GM10248 (cell line): ENCODE results near the gene ZNF77.
A peak's percentile ranks its signal among the peaks of the same experiment; 100 is the strongest.

Experiments used
- CTCF ChIA-PET: fragments of 300-600 bp; sonication (Branson Sonifier 250); formaldehyde crosslinking; extraction: SDS; loops from one replicate; lab custom pipeline; 2021; ENCODE audit warnings: antibody characterized with exemption; lab: Yijun Ruan, JAX
- POLR2A ChIA-PET: fragments of 350-650 bp; sonication (Branson Sonifier 250); formaldehyde crosslinking; extraction: SDS; loops from one replicate; lab custom pipeline; 2020; ENCODE audit warnings: antibody characterized with exemption; lab: Yijun Ruan, JAX
- DNase-seq: peaks from one replicate; pipeline ENCODE4 v3.0.0; 2012; ENCODE audit errors: extremely low spot score
- TF ChIP-seq, protein P1 (sequence below): IDR thresholded peaks from 2 replicates; pipeline ENCODE4 v1.5.1; 2012; ENCODE audit warnings: mild to moderate bottlenecking, low read depth; ENCODE audit errors: extremely low read depth, missing control alignments, control extremely low read depth

Gene ZNF77

DNA sequence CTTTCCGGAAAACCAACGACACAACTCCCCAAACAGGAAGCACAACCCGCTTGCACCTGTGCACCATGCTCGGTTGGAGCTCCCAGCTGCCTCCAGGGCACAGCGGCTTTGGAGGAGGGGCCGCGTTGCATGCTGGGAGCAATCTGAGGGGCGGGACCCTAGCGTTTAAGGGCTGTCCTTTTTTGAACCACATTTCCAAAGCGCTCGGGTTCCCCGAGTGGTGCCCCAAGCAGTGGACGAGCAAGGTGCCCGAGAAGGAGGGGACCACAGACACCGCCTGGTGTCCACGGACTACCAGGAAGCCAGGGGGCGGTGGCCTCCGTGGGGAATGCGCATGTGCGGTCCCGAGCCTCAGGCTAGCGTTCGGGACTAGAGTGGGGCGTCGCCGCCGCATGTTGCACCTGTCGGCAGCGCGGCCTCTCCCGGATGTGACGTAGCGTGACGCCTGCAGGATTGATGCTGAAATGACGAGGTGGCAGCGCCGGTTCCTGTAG, 56.0 kb downstream of the ZNF77 start:
- ChIA-PET POLR2A (no interaction called here), CTCF (interaction anchor here (0.6 to 3.3 kb wide), 6 partner anchors 20 to 240 kb away, joined by 3 to 20 read pairs (median 4); no protein-coding TSS in a partner anchor)
- TF ChIP-seq, protein P1, sequence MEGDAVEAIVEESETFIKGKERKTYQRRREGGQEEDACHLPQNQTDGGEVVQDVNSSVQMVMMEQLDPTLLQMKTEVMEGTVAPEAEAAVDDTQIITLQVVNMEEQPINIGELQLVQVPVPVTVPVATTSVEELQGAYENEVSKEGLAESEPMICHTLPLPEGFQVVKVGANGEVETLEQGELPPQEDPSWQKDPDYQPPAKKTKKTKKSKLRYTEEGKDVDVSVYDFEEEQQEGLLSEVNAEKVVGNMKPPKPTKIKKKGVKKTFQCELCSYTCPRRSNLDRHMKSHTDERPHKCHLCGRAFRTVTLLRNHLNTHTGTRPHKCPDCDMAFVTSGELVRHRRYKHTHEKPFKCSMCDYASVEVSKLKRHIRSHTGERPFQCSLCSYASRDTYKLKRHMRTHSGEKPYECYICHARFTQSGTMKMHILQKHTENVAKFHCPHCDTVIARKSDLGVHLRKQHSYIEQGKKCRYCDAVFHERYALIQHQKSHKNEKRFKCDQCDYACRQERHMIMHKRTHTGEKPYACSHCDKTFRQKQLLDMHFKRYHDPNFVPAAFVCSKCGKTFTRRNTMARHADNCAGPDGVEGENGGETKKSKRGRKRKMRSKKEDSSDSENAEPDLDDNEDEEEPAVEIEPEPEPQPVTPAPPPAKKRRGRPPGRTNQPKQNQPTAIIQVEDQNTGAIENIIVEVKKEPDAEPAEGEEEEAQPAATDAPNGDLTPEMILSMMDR, result no peak
- peak; percentile 67 for DNase-seq

DNA sequence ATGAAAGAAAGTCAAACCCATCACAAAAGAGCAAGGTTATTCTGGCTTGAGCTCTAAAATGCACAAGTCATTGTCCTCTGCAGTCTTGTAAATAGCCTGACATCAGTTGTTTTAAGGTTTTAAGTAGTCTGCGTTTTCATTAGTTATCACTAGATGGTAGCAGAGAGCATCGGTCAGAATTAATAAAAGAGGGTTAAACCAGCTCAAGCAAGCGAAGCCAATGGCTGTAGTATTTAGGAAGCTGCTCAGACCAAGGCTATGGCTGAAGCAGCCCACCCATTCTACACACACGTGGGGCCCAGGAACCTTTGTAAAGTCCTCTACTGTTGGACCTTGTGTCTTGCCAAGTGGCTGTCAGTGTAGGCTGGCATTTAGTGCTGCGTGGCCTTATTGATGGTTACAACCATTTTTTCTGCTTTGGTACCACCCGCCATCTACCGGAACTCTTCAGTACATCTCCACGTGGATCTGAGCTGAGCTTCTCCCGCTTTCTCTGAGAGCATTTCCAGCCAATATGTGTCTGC, 57.3 kb downstream of the ZNF77 start:
- ChIA-PET CTCF (interaction anchor here (0.7 to 3.3 kb wide), 32 partner anchors 8 to 293 kb away, joined by 3 to 20 read pairs (median 4); partner anchors contain the start of genes TLE2, ZNF555 and ZNF57), POLR2A (interaction anchor here (0.5 kb wide), 1 partner anchor 44 kb away, joined by 4 read pairs; no protein-coding TSS in a partner anchor)
- TF ChIP-seq, protein P1, result peak; percentile 62
- peak; percentile 70 for DNase-seq

DNA sequence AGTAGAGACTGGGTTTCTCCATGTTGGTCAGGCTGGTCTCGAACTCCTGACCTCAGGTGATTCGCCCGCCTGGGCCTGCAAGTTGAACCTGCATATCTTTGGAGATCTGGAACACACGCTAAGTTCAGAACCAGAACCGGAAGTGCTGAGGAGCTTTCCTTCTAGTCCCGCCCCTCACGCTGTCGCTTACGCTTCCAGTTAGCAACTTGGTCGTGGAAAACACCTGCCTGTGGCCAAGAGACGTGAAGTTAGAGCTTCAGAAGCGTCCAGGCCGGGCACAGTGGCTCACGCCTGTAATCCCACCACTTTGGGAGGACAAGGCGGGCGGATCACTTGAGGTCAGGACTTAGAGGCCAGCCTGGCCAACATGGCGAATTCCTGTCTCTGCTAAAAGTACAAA, 59.0 kb downstream of the ZNF77 start:
- no peak for DNase-seq
- TF ChIP-seq, protein P1, result no peak
- ChIA-PET CTCF (interaction anchor here (1.5 to 3.3 kb wide), 3 partner anchors 27 to 237 kb away, joined by 3 to 20 read pairs (median 9); no protein-coding TSS in a partner anchor), POLR2A (no interaction called here)

DNA sequence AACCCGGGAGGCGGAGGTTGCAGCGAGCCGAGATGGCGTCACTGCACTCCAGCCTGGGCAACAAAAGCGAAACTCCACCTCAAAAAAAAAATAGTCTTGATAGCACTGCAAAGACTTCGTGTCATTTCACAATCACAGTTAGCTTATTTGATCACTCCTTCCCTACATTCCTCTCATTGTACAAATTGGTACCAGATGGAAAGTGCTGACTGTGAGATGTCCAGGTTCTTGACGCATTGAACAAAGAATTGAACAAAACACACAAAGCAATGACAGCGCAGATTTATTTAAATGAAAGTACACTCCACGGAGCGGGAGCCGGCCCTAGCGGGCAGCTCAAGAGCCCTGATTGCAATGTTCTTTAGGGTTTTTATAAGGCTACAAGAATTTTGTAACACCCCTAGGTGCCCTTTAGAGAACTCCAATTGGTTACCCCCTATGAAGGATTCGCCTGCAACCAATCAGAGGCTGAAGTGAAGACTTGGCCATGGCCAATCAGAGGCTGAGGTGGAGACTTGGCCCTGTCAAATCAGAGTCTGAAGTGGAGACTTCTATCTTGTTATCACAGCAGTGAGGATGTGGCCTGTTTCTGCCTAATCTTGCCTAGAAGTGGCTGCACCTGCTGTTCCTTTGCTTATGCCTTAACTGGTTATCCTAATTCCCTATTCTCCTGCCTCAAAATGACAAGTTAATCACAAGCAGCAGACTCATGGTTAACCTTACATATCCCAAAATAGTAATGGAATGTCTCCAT, 60.9 kb downstream of the ZNF77 start:
- TF ChIP-seq, protein P1, result no peak
- CTCF ChIA-PET, result interaction anchor here (0.8 to 1.7 kb wide), 2 partner anchors 11 to 24 kb away, joined by 3 to 4 read pairs; no protein-coding TSS in a partner anchor
- DNase-seq, result no peak
- POLR2A ChIA-PET, result no interaction called here
